Embryonic facial prominence (tissue), 1 donor: ENCODE measurements around the gene ARID4A.
"Not testable (repeated sequence)": the region's sequence is repeated elsewhere in the genome, so short reads cannot be mapped to it uniquely, and the experiment has no call there.

Experiments used
- DNase-seq: peaks from one replicate; pipeline ENCODE4 v3.0.0-alpha.2; 2016; ENCODE audit errors: extremely low spot score

The ARID4A gene

GRCh38 chr14:58294201-58294600 is 4.2 kb upstream of the ARID4A start:
- no peak for DNase-seq

GRCh38 chr14:58296726-58297125 is 1.6 kb upstream of the ARID4A start:
- DNase-seq, result no peak

- no peak for DNase-seq
Observed at GRCh38 chr14:58297412-58297761, 968 bp upstream of the ARID4A start.

- peak; percentile 100 for DNase-seq
Observed at GRCh38 chr14:58297762-58298476, 436 bp upstream of the ARID4A start.

- DNase-seq, result no peak
Observed at GRCh38 chr14:58299401-58300330, 1.3 kb downstream of the ARID4A start.

GRCh38 chr14:58301416-58301815 is 3.1 kb downstream of the ARID4A start:
- no peak for DNase-seq

GRCh38 chr14:58305730-58306129 is 7.4 kb downstream of the ARID4A start:
- no peak for DNase-seq

- DNase-seq, result no peak
Observed at GRCh38 chr14:58307597-58308316, 9.4 kb downstream of the ARID4A start.

GRCh38 chr14:58309086-58309485 is 10.7 kb downstream of the ARID4A start:
- no peak for DNase-seq

GRCh38 chr14:58313699-58314098 is 15.3 kb downstream of the ARID4A start:
- no peak for DNase-seq

GRCh38 chr14:58315606-58316005 is 17.3 kb downstream of the ARID4A start:
- no peak for DNase-seq

- DNase-seq, result no peak
Observed at GRCh38 chr14:58327019-58327418, 28.7 kb downstream of the ARID4A start.

GRCh38 chr14:58331111-58331510 is 32.8 kb downstream of the ARID4A start:
- DNase-seq, result peak; percentile 98

- no peak for DNase-seq
Observed at GRCh38 chr14:58332561-58332960, 34.2 kb downstream of the ARID4A start.

- not testable (repeated sequence) for DNase-seq
Observed at GRCh38 chr14:58339666-58340065, 41.3 kb downstream of the ARID4A start.

GRCh38 chr14:58341152-58341748 is 42.9 kb downstream of the ARID4A start:
- DNase-seq, result no peak

- not testable (repeated sequence) for DNase-seq
Observed at GRCh38 chr14:58343535-58343934, 45.2 kb downstream of the ARID4A start.

- DNase-seq, result no peak
Observed at GRCh38 chr14:58353516-58354299, 55.4 kb downstream of the ARID4A start.

- DNase-seq, result no peak
Observed at GRCh38 chr14:58354808-58355207, 56.5 kb downstream of the ARID4A start.

- DNase-seq, result no peak
Observed at GRCh38 chr14:58356268-58356667, 57.9 kb downstream of the ARID4A start.

- DNase-seq, result not testable (repeated sequence)
Observed at GRCh38 chr14:58362272-58362671, 63.9 kb downstream of the ARID4A start.
